MCF 10A (cell line): ENCODE results near the gene CARS2. TPM values are rescaled to one million over a fixed set of nuclear protein-coding genes. Genes with fewer than 3 reads are reported as not detected.

Experiments
- BruUV-seq: library from RNA; stranded (reverse); fragments of 400-500 nt; replicated peaks from 2 replicates; lab custom pipeline; 2021; lab: Mats Ljungman, UMichigan
- CTCF ChIA-PET: fragments of 300-600 bp; sonication (Branson Sonifier 250); formaldehyde crosslinking; extraction: SDS; loops from one replicate; lab custom pipeline; 2021; ENCODE audit warnings: antibody characterized with exemption, inconsistent platforms; lab: Yijun Ruan, JAX
- POLR2A ChIA-PET: fragments of 300-600, 350-650 bp; sonication (Branson Sonifier 250); formaldehyde crosslinking; extraction: SDS; loops from one replicate; lab custom pipeline; 2020; ENCODE audit warnings: antibody characterized with exemption, inconsistent platforms; lab: Yijun Ruan, JAX
- DNase-seq: peaks from one replicate; pipeline ENCODE4 v3.0.0-alpha.2; 2018; ENCODE audit not compliant: unreplicated experiment
- H3K27ac Mint-ChIP-seq: one replicate; pipeline ENCODE4 v1.8.0; 2022; ENCODE audit warnings: mild to moderate bottlenecking, low read depth, mixed read lengths; ENCODE audit not compliant: unreplicated experiment
- H3K27me3 Mint-ChIP-seq: one replicate; pipeline ENCODE4 v1.8.0; 2022; ENCODE audit warnings: mixed read lengths; ENCODE audit not compliant: insufficient read depth, unreplicated experiment
- H3K36me3 Mint-ChIP-seq: one replicate; pipeline ENCODE4 v1.8.0; 2022; ENCODE audit warnings: mild to moderate bottlenecking, moderate library complexity, mixed read lengths; ENCODE audit not compliant: insufficient read depth, unreplicated experiment
- H3K4me1 Mint-ChIP-seq: one replicate; pipeline ENCODE4 v1.8.0; 2022; ENCODE audit warnings: mixed read lengths; ENCODE audit not compliant: insufficient read depth, unreplicated experiment
- H3K4me3 Mint-ChIP-seq: one replicate; pipeline ENCODE4 v1.8.0; 2022; ENCODE audit warnings: mild to moderate bottlenecking, moderate library complexity, mixed read lengths; ENCODE audit not compliant: unreplicated experiment
- H3K9me3 Mint-ChIP-seq: one replicate; pipeline ENCODE4 v1.8.0; 2022; ENCODE audit warnings: mixed read lengths; ENCODE audit not compliant: unreplicated experiment
- CTCF ChIP-seq: fragments of 200-600 bp; IDR thresholded peaks from one replicate; pipeline ENCODE4 v1.8.0; 2022; ENCODE audit warnings: antibody characterized with exemption, mild to moderate bottlenecking; ENCODE audit not compliant: unreplicated experiment
- intact Hi-C: fragments of 100-400 bp; cut with micrococcal nuclease; formaldehyde crosslinking; loops from 2 replicates; pipeline ENCODE4 v1.14.1; 2022
- total RNA-seq: library from RNA; stranded (reverse); gene quantifications from 2 replicates; pipeline ENCODE4 v1.2.3, GENCODE V29; 2022

CARS2 gene
- total RNA-seq, 1 experiment from 2014 or later = 104 TPM

DNA sequence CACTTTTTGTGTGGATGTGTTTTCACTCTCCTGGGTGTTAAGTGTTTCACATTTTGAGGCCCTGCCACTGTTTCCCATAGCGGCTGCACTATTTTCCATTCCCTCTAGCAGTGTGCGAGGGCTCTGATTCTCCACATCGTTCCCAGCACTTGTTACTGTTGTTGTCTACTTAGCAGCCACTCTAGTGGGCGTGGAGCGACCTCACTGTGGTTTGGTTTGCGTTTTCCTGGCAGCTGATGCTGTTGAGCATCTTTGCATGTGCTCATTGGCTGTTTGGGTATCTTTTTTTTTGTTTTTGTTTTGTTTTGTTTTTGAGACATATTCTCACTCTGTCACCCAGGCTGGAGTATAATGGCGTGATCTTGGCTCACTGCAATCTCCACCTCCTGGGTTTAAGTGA is 76.2 kb downstream of the CARS2 start:
- intact Hi-C loops = no loop called here
- ChIA-PET POLR2A (no interaction called here), CTCF (interaction anchor here (0.6 to 1.1 kb wide), 2 partner anchors 9 to 13 kb away, joined by 3 read pairs; no protein-coding TSS in a partner anchor)
- peaks cover 24% of the 10 kb centered on the region for H3K4me1 Mint-ChIP-seq
- no peak overlapping the region for H3K27ac Mint-ChIP-seq
- no peak for DNase-seq
- TF ChIP-seq CTCF = no peak
- H3K9me3 Mint-ChIP-seq = no peaks in the 10 kb centered on the region
- H3K4me3 Mint-ChIP-seq = no peak overlapping the region
- H3K27me3 Mint-ChIP-seq = no peaks in the 10 kb centered on the region
- BruUV-seq = no TSS peak
- H3K36me3 Mint-ChIP-seq = peaks cover 63% of the 10 kb centered on the region

GRCh38 chr13:110628952-110629701 is 76.8 kb downstream of the CARS2 start:
- Mint-ChIP-seq H3K27me3 (no peaks in the 10 kb centered on the region), H3K4me3 (no peak overlapping the region), H3K36me3 (peaks cover 58% of the 10 kb centered on the region), H3K9me3 (no peaks in the 10 kb centered on the region), H3K4me1 (peaks cover 24% of the 10 kb centered on the region), H3K27ac (no peak overlapping the region)
- no peak for TF ChIP-seq CTCF
- intact Hi-C loops = no loop called here
- ChIA-PET POLR2A (no interaction called here), CTCF (interaction anchor here (1.1 kb wide), 1 partner anchor 12 kb away, joined by 3 read pairs; no protein-coding TSS in a partner anchor)
- BruUV-seq = no TSS peak
- no peak for DNase-seq

DNA sequence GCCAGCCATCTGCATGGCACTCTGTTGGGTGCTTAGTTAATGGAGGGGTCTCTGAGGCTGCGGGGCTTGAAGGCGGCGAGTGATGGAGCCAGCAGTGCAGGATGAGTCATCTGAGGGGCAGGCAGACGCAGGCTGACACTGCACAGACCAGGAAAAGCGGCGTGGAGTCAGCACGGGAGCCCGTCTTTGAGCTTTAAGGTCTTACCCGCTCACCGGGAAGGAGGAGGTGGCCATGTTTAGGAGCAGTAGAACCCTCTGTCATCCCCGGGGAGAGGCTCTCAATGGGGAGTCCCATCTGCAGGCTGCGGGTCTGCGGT is 77.5 kb downstream of the CARS2 start:
- Mint-ChIP-seq H3K4me3 (no peak overlapping the region), H3K27ac (no peak overlapping the region), H3K4me1 (peaks cover 24% of the 10 kb centered on the region), H3K27me3 (no peaks in the 10 kb centered on the region), H3K36me3 (peaks cover 55% of the 10 kb centered on the region), H3K9me3 (no peaks in the 10 kb centered on the region)
- ChIA-PET CTCF (no interaction called here), POLR2A (no interaction called here)
- DNase-seq = no peak
- no TSS peak for BruUV-seq
- no peak for TF ChIP-seq CTCF
- intact Hi-C loops = no loop called here

- TF ChIP-seq CTCF = no peak
- intact Hi-C loops = no loop called here
- no peaks in the 10 kb centered on the region for H3K9me3 Mint-ChIP-seq
- no peak overlapping the region for H3K27ac Mint-ChIP-seq
- ChIA-PET CTCF (no interaction called here), POLR2A (no interaction called here)
- no peak for DNase-seq
- H3K27me3 Mint-ChIP-seq = no peaks in the 10 kb centered on the region
- peaks cover 24% of the 10 kb centered on the region for H3K4me1 Mint-ChIP-seq
- H3K4me3 Mint-ChIP-seq = no peak overlapping the region
- BruUV-seq = no TSS peak
- H3K36me3 Mint-ChIP-seq = peaks cover 58% of the 10 kb centered on the region
Observed at GRCh38 chr13:110627761-110628476, 78.0 kb downstream of the CARS2 start.
